Measurements from ENCODE around the gene DDX59. TPM values are rescaled to one million over a fixed set of nuclear protein-coding genes. Genes with fewer than 3 reads are reported as not detected.

The DDX59 gene
- polyA plus RNA-seq, 3 donors: 14.3 to 18.6 (median 14.9) TPM

GRCh38 chr1:200674838-200675587 lies 5.3 kb upstream of the DDX59 start:
- Mint-ChIP-seq H3K4me1 (peaks cover 22% of the 10 kb centered on the region), H3K36me3 (no peaks in the 10 kb centered on the region), H3K27ac (peak overlapping the region in 1 of 7 donors; percentile 38), H3K9me3 (peaks cover 0 to under 1% (median 0%) of the 10 kb centered on the region in 7 donors), H3K4me3 (no peak overlapping the region), H3K27me3 (ENCODE audit: low read depth in 3 of 3) (peaks cover 0 to 2% (median 2%) of the 10 kb centered on the region in 3 donors)
- intact Hi-C loops (cut with micrococcal nuclease): no loop called here
- no peak overlapping the region for H3K4me3 ChIP-seq (replicated peaks in 1 of 3; ENCODE audit: low read depth in 2 of 3, low read length in 3 of 3)
- H3K4me1 ChIP-seq (ENCODE audit: control insufficient read depth in 1 of 2, insufficient read depth in 2 of 2, low read length in 2 of 2): peaks cover 6 to 12% of the 10 kb centered on the region in 2 donors
- no peaks in the 10 kb centered on the region for H3K36me3 ChIP-seq (replicated peaks in 1 of 2; ENCODE audit: control insufficient read depth in 1 of 2, insufficient read depth in 2 of 2, low read length in 2 of 2)
- no peaks in the 10 kb centered on the region for H3K9me3 ChIP-seq (replicated peaks in 1 of 2; ENCODE audit: control insufficient read depth in 1 of 2, insufficient read depth in 1 of 2, low read length in 2 of 2)
- no peak overlapping the region for H3K9ac ChIP-seq (ENCODE audit: insufficient read depth, low read length, poor library complexity, severe bottlenecking)
- no peaks in the 10 kb centered on the region for H3K27me3 ChIP-seq (ENCODE audit: control insufficient read depth in 2 of 2, insufficient read depth in 2 of 2, low read length in 2 of 2)
- H3K79me2 ChIP-seq (ENCODE audit: insufficient read depth, low read length): peaks cover 5% of the 10 kb centered on the region
- H3K27ac ChIP-seq (ENCODE audit: low read depth in 1 of 2, low read length in 2 of 2): no peak overlapping the region
- no peak overlapping the region for H2AFZ ChIP-seq (ENCODE audit: insufficient read depth, low read depth, low read length, poor library complexity, severe bottlenecking)
- TF ChIP-seq CTCF (IDR thresholded peaks at IDR 0.05): no peak
- WGBS (ENCODE audit: insufficient coverage): 95% methylated on average over 4 of the region's 5 CpGs
- H3K4me2 ChIP-seq (replicated peaks; ENCODE audit: extremely low read depth, low read length, poor library complexity, severe bottlenecking): no peak overlapping the region
- DNase-seq: no peak
- no peaks in the 10 kb centered on the region for H4K20me1 ChIP-seq (ENCODE audit: insufficient read depth, low read length)

- Mint-ChIP-seq H3K9me3 (peaks cover 0 to 2% (median 0%) of the 10 kb centered on the region in 7 donors), H3K36me3 (no peaks in the 10 kb centered on the region), H3K27ac (no peak overlapping the region), H3K4me1 (peaks cover 22% of the 10 kb centered on the region), H3K27me3 (ENCODE audit: low read depth in 3 of 3) (peaks cover 0 to 2% (median under 1%) of the 10 kb centered on the region in 3 donors), H3K4me3 (no peak overlapping the region)
- intact Hi-C loops (cut with micrococcal nuclease): no loop called here
- no peak overlapping the region for H3K27ac ChIP-seq (ENCODE audit: low read depth in 1 of 2, low read length in 2 of 2)
- H3K36me3 ChIP-seq (replicated peaks in 1 of 2; ENCODE audit: control insufficient read depth in 1 of 2, insufficient read depth in 2 of 2, low read length in 2 of 2): no peaks in the 10 kb centered on the region
- H3K79me2 ChIP-seq (ENCODE audit: insufficient read depth, low read length): peaks cover 5% of the 10 kb centered on the region
- WGBS (ENCODE audit: insufficient coverage): no CpG with 5 or more reads among the region's 4 CpGs
- H3K27me3 ChIP-seq (ENCODE audit: control insufficient read depth in 2 of 2, insufficient read depth in 2 of 2, low read length in 2 of 2): no peaks in the 10 kb centered on the region
- no peaks in the 10 kb centered on the region for H4K20me1 ChIP-seq (ENCODE audit: insufficient read depth, low read length)
- TF ChIP-seq CTCF (IDR thresholded peaks at IDR 0.05): no peak
- no peak overlapping the region for H3K4me3 ChIP-seq (replicated peaks in 1 of 3; ENCODE audit: low read depth in 2 of 3, low read length in 3 of 3)
- H3K9ac ChIP-seq (ENCODE audit: insufficient read depth, low read length, poor library complexity, severe bottlenecking): no peak overlapping the region
- H2AFZ ChIP-seq (ENCODE audit: insufficient read depth, low read depth, low read length, poor library complexity, severe bottlenecking): no peak overlapping the region
- H3K4me1 ChIP-seq (ENCODE audit: control insufficient read depth in 1 of 2, insufficient read depth in 2 of 2, low read length in 2 of 2): peaks cover 6 to 12% of the 10 kb centered on the region in 2 donors
- DNase-seq: no peak
- no peaks in the 10 kb centered on the region for H3K9me3 ChIP-seq (replicated peaks in 1 of 2; ENCODE audit: control insufficient read depth in 1 of 2, insufficient read depth in 1 of 2, low read length in 2 of 2)
- no peak overlapping the region for H3K4me2 ChIP-seq (replicated peaks; ENCODE audit: extremely low read depth, low read length, poor library complexity, severe bottlenecking)
Observed at GRCh38 chr1:200673952-200674823, 4.5 kb upstream of the DDX59 start.
